ENCODE data around the gene ACO1. TPM values are rescaled to one million over a fixed set of nuclear protein-coding genes. Genes with fewer than 3 reads are reported as not detected.
"Not testable (repeated sequence)": the region's sequence is repeated elsewhere in the genome, so short reads cannot be mapped to it uniquely, and the experiment has no call there.

Gene ACO1
- total and polyA plus RNA-seq, 2 experiments from 2014 or later = 42.1 to 51.5 TPM

- no peaks in the 10 kb centered on the region for H3K36me3 ChIP-seq
- peak; percentile 1 to 24 for DNase-seq (ENCODE audit: low read depth in 1 of 2, low spot score in 1 of 2)
- H3K27me3 ChIP-seq = no peaks in the 10 kb centered on the region
- H3K9me3 ChIP-seq (ENCODE audit: low read depth) = no peaks in the 10 kb centered on the region
- TF ChIP-seq CTCF (IDR thresholded peaks at IDR 0.05; ENCODE audit: low read depth, low read length) = peak; percentile 21
- H3K27ac ChIP-seq = no peak overlapping the region
- no peak overlapping the region for H3K4me3 ChIP-seq
- H3K4me1 ChIP-seq (ENCODE audit: low read depth) = no peaks in the 10 kb centered on the region
These were observed 32.6 kb upstream of the ACO1 start for GRCh38 chr9:32351845-32352244.

DNA sequence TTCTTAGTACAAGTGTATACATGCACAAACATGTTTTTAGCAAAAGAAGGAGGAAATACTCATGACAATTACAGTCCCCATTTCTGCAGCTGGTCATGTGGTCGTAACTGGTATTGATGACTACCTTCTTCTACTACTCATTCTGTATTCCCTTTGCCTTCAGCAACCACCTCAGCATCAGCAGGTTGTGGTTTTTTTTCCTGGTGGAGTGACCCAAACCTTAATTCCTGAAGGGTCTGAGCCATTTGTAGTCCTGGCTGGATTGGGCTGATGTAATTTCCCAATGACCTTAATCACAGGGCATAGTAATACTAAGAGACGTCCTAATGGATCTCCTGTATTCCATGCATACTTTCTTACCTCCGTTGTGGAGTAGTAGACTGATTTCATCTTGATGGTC is 31.0 kb upstream of the ACO1 start:
- not testable (repeated sequence) for H3K4me3 ChIP-seq; H3K27ac ChIP-seq; H3K36me3 ChIP-seq; DNase-seq (ENCODE audit: low read depth in 1 of 2, low spot score in 1 of 2); H3K9me3 ChIP-seq (ENCODE audit: low read depth); H3K27me3 ChIP-seq; H3K4me1 ChIP-seq (ENCODE audit: low read depth)

- Histone ChIP-seq H3K9me3 (ENCODE audit: low read depth) (no peaks in the 10 kb centered on the region), H3K4me1 (ENCODE audit: low read depth) (no peaks in the 10 kb centered on the region), H3K36me3 (no peaks in the 10 kb centered on the region), H3K27ac (no peak overlapping the region), H3K27me3 (no peaks in the 10 kb centered on the region), H3K4me3 (no peak overlapping the region)
- no peak for DNase-seq (ENCODE audit: low read depth in 1 of 2, low spot score in 1 of 2)
- no peak for TF ChIP-seq CTCF (IDR thresholded peaks at IDR 0.05; ENCODE audit: low read depth, low read length)
These were observed 25.0 kb upstream of the ACO1 start for GRCh38 chr9:32359452-32359851.

DNA sequence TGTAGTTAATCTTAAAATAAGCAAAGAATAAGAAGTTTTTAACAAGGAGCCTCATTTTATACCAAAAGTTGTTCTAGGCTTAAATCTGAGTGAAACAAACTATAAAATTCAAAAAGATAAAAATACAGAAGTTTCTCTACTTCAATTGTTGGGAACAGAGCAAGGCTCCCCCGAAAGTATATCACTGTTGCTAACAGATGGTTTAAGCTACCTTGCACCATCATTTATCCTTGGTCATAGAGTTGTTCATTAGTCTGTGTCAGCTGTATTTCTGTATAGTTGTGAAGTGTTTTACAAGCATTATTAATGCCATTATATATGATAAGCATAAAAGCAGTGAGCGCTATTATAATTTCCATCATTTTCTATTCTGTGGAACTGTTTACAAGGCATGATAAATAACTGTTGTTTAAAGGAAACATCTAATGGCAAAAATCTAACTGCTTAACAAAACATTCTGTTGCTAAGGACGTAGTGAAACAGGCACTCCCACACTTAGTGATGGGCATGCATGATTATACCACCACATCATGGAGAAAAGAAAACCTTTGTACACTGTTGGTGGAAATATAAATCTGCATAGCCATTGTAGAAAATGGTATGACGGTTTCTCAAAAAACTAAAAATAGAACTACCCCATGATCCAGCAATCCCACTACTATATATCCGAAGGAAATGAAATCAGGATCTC is 23.3 kb upstream of the ACO1 start:
- no peak overlapping the region for H3K27ac ChIP-seq
- no peaks in the 10 kb centered on the region for H3K9me3 ChIP-seq (ENCODE audit: low read depth)
- no peak overlapping the region for H3K4me3 ChIP-seq
- no peak for DNase-seq (ENCODE audit: low read depth in 1 of 2, low spot score in 1 of 2)
- TF ChIP-seq CTCF (IDR thresholded peaks at IDR 0.05; ENCODE audit: low read depth, low read length) = no peak
- no peaks in the 10 kb centered on the region for H3K4me1 ChIP-seq (ENCODE audit: low read depth)
- H3K27me3 ChIP-seq = no peaks in the 10 kb centered on the region
- H3K36me3 ChIP-seq = no peaks in the 10 kb centered on the region

DNA sequence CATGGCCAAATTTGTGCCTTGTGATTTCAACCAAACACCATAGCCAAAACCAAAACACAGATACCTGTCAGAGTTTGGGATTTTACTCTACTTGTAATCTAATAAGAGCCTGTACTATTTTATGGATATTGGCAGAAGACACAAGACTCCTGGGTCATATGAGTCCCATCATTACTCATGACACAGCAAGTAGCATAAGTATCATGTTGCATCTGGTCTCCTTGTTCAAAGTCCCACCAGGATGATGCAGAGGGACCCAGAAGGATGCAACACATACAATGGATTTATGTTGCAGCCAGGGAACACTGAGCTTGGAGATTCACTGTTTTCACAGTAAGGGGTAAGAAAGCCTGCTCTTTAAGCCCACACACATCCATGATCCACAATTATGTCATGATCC is 13.2 kb upstream of the ACO1 start:
- no peak for DNase-seq (ENCODE audit: low read depth in 1 of 2, low spot score in 1 of 2)
- no peak for TF ChIP-seq CTCF (IDR thresholded peaks at IDR 0.05; ENCODE audit: low read depth, low read length)
- Histone ChIP-seq H3K4me3 (no peak overlapping the region), H3K27me3 (no peaks in the 10 kb centered on the region), H3K36me3 (no peaks in the 10 kb centered on the region), H3K27ac (no peak overlapping the region), H3K9me3 (ENCODE audit: low read depth) (no peaks in the 10 kb centered on the region), H3K4me1 (ENCODE audit: low read depth) (no peaks in the 10 kb centered on the region)

- H3K27ac ChIP-seq = no peak overlapping the region
- no peak for DNase-seq (ENCODE audit: low read depth in 1 of 2, low spot score in 1 of 2)
- no peak for TF ChIP-seq CTCF (IDR thresholded peaks at IDR 0.05; ENCODE audit: low read depth, low read length)
- H3K9me3 ChIP-seq (ENCODE audit: low read depth) = no peaks in the 10 kb centered on the region
- no peaks in the 10 kb centered on the region for H3K27me3 ChIP-seq
- no peaks in the 10 kb centered on the region for H3K4me1 ChIP-seq (ENCODE audit: low read depth)
- H3K36me3 ChIP-seq = no peaks in the 10 kb centered on the region
- H3K4me3 ChIP-seq = no peak overlapping the region
These were observed 12.8 kb upstream of the ACO1 start for GRCh38 chr9:32371679-32372078.
